KG1 (cell line): ENCODE results near the gene DYRK1A.

Experiments
- DNase-seq: peaks from one replicate; lab custom pipeline; 2025; lab: John Stamatoyannopoulos, UW

The DYRK1A gene

GRCh38 chr21:37550618-37551330, 184.2 kb downstream of the DYRK1A start:
- no peak for DNase-seq

GRCh38 chr21:37551331-37551992, 184.9 kb downstream of the DYRK1A start:
- DNase-seq, result no peak

DNA sequence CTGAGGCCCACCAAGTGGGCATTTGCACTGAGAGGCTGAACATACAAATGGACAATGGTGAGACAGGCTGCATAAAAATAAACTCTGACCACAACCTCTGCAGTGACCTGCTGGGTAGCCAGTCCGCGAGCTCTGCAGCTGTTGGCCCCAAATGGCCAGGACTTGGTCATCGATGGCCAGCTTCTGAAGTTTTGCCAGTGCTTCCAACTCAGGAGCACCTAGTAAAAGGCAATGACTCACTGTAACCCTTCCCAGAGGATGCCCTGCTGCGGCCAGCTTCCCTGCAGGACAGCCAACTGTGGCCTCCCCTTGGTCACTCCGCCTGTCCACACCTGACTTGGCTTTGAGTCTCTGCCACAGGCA, 185.4 kb downstream of the DYRK1A start:
- no peak for DNase-seq

DNA sequence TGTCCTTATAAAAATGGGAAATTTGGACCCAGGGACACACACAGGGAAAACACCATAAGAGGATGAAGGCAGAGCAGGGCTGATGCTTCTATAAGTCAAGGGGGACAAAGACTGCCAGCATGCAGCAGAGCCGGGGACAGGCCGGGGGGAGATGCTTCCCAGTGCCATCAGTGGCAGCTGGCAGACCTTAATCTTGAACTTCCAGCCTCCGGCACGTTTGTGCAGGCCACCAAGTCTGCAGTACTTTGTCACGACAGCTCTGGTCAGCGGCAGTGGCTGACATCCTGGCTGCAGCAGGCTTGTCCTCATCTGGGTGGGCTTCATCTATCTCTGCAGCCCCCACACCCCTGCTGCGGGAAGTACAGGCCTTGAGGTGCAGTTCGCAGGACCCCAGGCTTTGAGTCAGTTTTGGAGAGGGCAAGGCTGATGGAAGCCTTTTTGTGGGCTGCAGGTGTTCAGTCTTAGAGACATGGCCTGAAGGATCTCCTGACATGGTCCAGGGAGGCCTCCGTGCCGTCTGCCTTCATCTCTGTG, 186.0 kb downstream of the DYRK1A start:
- no peak for DNase-seq

- no peak for DNase-seq
These were observed 186.5 kb downstream of the DYRK1A start for GRCh38 chr21:37553078-37553481.

DNA sequence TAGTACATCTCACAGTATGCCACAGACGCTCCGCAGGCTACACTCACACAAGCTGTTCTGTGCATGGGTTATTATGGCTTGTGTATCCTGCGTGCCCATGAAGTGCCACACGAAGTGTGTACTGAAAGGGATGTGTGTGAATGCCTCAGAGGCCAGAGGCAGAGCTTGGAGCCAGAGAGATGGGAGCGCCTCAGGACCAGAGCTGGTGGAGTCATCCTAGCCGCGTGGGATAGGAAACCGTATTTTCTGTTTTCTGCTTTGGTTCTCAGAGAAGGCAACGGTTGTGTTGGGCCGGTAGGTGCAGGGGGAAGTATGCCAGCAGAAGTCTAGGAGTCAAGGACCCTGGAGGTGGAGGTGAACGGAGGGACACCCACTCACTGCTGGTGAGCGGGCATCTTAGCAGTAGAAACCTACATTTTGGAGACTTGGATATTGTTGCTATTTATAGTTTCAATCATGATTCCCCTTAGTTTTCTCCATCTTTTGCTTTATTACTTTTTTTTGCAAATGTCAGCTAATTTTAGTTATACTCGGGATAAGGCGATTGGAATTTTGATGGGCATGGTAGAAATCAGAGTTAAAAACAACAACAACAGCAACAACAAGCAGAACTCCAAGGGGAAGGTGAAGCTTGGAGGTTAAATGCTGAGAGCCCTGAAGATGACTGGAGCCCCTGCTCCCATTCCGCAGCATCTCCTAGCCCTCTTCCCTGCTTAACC, 188.2 kb downstream of the DYRK1A start:
- no peak for DNase-seq

GRCh38 chr21:37555672-37556261, 189.2 kb downstream of the DYRK1A start:
- DNase-seq, result no peak

DNA sequence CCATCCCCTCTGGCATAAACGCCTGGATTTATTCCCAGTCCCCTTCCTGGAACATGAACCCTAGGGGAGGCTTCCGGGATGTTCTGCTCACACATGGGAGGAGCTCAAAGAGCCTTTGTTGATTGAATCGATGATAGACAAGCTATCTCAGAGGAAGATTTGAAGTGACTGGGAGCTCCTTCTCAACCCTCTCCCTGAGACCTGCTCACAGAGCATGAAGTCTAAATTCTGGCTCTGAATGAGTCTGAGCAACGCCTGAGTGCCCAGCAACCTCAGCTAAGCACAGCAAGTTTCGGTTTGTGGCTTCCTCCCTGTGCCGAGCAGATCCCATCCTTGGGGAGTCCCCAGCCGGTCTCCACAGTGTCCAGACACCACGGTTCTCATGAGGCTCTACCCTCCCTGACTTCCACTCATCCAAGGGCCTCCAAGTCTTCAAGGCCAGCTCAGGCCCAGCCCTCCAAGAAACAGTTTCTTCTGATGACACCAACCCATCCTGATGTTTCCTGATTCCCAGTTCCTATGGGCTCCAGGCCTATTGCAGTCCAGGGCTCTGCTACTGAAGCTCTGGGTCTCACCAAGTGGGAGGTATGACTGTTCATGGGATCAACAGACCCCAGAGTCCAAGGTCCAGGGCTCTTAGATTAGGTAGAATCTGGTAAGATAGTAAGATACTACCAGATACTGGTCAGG, 190.8 kb downstream of the DYRK1A start:
- DNase-seq, result no peak

DNA sequence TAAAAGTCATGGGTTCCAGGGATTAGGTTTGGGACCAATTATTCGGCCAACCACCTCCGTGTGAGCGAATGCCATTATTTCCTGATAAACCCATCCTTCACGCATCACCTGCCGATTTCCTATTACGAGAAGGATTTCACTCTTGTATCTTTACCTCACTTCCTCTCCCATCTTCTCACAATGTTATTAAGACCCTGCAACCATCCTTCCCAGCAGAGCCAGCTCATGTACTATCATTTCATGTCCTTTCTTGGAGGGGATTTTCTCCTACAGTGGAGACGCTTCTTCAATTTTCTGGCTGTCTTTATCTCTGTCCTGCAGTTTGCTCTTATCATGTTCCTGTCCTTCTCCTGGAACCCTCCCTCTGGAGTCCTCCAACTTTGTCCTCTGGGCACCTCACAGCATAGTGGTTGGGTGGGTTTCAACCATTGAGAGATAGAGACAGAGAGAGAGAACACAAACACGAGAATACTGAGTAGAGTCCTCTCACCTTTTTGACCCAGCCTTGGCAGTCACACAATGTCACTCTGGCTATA, 192.2 kb downstream of the DYRK1A start:
- DNase-seq, result no peak

GRCh38 chr21:37560385-37560784, 193.8 kb downstream of the DYRK1A start:
- DNase-seq, result no peak

DNA sequence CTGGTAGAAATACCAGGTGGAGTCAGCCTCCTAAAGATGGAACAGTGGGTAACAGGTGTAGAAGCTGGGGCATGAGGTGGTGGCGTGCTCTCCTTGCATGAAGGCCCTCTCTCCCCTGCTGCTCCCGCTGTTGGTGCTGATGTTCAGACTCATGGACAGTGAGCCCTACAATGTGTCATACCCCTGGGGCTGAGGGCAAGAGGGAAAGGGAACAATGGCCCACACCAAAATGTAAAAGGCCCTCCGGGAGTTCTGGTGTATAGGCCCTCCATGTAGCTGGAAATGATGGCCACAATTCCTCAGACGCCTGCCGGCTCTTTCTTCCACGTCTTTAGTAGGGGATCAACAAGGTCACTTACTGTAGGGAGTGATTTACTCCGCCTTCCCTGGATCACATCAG, 194.9 kb downstream of the DYRK1A start:
- DNase-seq, result no peak

DNA sequence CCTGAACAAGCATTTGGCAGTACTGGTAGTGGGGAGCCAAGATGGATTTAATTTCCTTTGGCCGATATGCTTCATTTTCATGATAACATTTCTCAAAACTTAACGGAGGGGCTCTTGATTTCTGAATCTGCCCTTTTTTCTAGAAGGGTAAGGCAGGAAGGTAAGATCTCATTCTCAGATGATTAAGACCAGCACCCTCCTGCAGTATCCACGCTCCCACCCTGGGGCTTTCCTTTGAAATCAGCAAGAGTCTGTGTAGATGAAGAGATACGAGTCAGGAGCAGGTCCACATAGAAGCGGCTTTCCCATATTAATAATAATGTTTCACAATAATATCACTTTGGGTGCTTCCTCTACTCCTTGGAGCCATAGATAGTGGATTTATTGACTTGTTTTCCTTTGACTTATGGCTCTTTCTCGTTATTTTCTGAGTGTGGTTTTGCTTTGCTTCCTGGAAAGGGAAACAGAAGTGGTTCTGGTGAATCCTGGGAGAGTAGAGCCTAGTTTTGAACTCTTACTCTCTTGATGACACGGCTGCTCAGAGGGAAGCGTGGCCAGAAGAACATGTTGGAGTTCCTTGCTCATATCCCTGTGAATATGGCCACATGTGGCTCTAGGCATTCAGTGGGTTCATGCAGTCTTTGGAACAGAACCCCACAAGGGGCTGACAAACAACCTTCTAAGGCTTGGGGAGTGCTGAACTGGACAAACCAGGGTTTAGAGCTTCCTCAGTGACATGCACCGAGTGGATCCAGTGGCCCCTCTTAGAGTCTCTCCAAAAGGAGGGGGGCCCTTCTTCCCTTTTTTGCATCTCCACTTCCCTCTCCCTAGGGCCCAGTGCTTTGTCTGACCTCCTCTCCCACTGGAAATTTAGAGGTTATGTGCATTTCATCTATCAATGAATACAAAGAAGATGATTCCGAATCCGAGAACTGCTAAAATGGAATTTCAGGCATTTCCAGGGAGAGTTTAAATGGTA, 195.7 kb downstream of the DYRK1A start:
- no peak for DNase-seq

DNA sequence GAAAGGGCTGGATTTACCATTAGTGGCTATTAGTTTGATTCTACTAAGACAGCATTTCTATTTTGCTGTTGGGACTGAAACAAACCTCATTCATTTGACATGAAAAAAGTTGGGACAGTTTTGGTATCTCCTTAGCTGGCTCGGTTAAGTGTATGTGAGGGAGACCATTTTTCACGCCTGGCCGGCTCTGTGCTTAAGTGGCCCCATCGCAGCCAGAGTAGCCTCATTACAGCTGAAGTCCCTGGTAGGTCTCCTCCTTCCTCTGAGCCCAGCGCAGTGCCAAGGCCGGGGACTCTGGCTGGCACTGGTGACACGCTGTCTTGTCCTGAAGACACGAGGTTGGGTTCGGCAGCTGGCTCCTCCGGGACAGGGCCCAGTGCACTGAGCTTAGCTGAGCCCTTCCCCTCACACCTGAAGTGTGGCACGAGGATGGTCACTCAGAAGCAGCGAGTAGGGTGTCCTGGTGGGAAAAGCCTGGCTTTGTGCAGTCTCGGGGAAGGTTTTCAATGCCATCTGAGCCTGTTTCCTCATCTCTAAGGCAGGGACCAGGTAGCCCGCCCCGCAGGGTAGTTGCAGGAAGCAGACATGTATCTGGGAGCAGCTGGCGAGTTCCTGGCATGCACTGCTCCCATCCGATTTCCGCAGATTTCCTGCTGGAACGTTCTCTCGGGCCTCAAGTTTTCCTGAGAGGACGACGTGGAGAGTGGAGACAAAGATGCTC, 196.5 kb downstream of the DYRK1A start:
- DNase-seq, result no peak

DNA sequence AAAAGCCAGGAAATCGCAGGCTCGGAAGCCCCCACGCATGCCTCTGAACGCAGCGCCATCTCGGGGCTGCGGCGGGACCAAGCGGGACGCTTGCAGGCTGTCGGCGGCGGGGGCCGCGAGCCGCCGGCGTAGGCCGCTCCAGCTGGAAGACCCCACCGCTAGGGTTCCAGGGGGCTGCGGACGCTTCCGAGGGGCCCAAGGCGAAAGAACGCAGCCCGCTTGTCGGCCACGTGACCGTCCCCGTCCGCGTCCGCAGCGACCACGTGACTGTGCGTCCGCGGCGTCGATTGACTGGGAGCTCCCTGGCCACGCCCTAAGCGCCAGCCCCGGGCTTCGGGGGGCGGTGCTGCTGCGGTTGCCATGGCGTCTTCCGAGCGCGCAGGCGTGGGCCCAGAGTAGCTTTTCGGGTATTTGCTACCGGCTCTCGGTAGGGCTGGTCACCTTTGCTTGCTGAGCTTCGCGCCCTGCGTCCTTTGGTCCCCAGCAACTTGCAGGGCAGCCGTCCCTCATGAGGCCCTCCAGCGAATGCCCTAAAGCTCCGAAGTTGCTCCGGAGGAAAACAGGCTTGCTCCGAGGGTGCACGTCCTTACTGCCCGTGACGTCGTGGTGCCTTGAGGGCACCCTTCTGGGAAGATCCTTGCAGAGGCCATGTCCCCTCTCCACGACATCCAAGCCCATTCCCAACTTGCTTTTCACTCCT, 197.2 kb downstream of the DYRK1A start:
- peak; percentile 74 for DNase-seq

DNA sequence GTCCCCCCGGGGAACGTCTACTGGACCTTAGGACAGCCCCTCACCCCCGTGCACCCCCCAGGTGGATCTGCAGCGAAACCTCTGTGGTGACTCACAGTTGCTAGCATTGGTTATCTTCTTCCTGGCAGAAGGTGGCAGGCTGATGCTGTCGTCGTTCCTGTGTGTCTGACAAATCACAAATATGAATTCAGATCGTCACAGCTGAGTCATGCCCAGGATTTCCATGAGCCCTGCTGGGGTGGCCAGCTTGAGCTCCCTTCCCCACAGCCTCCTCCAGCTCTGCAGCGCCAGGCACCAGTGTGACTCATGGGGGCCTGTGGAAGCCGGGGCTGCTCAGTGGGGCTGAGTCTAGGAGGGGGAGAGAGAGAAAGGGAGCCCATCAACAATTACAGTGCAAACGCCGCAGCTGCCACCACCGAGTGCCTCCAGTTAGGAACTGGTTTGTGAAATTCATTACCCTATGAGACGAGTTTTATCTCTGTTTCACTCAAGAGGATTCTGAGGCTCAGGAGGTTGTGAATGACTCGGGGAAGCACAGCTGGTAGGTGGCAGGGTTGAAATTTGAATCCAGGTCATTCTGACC, 197.9 kb downstream of the DYRK1A start:
- DNase-seq, result peak; percentile 74

- DNase-seq, result no peak
These were observed 198.5 kb downstream of the DYRK1A start for GRCh38 chr21:37564924-37565529.

- no peak for DNase-seq
These were observed 199.1 kb downstream of the DYRK1A start for GRCh38 chr21:37565530-37566223.
